Measurements from ENCODE around the gene HPCAL1.

GRCh38 chr2:10417551-10418335, 115.0 kb downstream of the HPCAL1 start:
- TF ChIP-seq POLR2A (IDR thresholded peaks at IDR 0.05; ENCODE audit: low read depth, low read length) (no peak), TAF1 (IDR thresholded peaks at IDR 0.05; ENCODE audit: low read depth, low read length) (no peak), POLR2AphosphoS5 (IDR thresholded peaks at IDR 0.05; ENCODE audit: low read depth, low read length) (no peak)

Data from GM12891 (cell line).